ENCODE results near the gene DNAJB11. TPM values are rescaled to one million over a fixed set of nuclear protein-coding genes. Genes with fewer than 3 reads are reported as not detected.
"Not testable (repeated sequence)": the region's sequence is repeated elsewhere in the genome, so short reads cannot be mapped to it uniquely, and the experiment has no call there.

Gene DNAJB11
- total RNA-seq, 1 experiment from 2014 or later = 54.7 TPM

DNA sequence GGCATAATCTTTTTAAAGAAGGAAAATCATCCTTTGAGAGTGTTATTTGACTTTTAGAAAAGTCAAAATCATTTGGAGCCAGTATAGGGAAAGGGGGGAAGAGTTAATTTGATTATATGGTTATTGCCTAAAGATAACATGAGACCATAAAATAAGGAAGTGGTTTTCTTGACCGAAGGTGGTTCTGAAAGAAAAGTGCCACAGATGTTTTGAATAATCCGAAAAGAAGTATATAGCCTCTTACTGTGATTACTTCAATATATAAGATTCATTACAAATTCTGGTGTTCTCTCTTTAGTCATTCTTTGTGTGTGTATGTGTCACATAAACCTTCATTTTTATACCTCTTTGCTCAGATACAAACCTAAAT lies 1.1 kb downstream of the DNAJB11 start:
- Histone ChIP-seq H3K27me3 (ENCODE audit: control insufficient read depth, insufficient read depth, low read length) (no peaks in the 10 kb centered on the region), H3K36me3 (replicated peaks; ENCODE audit: control insufficient read depth, insufficient read depth, low read length) (peaks cover 6% of the 10 kb centered on the region), H3K4me3 (ENCODE audit: insufficient read depth, low read depth, low read length) (no peak overlapping the region)
- DNase-seq = no peak

DNA sequence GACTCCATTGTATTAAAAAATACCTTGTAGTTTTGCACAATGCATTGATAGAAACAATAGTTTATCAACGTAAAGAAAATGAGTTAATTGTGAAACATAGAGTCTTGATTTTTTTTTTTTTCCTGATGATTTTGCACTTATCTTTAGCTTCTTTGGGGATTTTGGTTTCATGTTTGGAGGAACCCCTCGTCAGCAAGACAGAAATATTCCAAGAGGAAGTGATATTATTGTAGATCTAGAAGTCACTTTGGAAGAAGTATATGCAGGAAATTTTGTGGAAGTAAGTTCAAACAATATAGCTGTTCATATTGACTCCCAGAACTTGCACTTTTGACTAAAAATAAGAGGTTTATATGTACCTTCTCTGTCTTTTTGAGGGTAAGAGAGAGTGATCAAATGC lies 7.0 kb downstream of the DNAJB11 start:
- Histone ChIP-seq H3K27me3 (ENCODE audit: control insufficient read depth, insufficient read depth, low read length) (no peaks in the 10 kb centered on the region), H3K36me3 (replicated peaks; ENCODE audit: control insufficient read depth, insufficient read depth, low read length) (peaks cover 15% of the 10 kb centered on the region), H3K4me3 (ENCODE audit: insufficient read depth, low read depth, low read length) (no peak overlapping the region)
- DNase-seq = no peak

DNA sequence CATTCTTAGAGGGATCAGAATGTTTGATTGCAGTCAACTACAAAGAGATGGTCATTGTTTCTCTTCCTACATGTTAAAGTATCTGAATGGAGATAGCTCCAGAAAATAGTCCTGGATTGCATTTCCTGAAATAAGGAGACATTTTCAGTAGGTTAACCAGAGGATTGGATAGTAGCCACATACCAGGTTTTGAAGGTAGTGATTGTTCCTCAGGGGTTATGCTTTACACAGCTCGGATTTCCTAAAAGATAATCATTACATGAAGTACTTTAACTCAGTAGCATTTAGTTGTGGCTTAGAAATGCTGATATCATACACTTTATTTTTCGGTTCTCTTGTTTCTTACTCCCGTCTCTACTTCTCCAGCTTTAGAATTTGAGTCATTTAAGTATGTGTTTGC lies 10.3 kb downstream of the DNAJB11 start:
- Histone ChIP-seq H3K36me3 (replicated peaks; ENCODE audit: control insufficient read depth, insufficient read depth, low read length) (peaks cover 19% of the 10 kb centered on the region), H3K4me3 (ENCODE audit: insufficient read depth, low read depth, low read length) (no peak overlapping the region), H3K27me3 (ENCODE audit: control insufficient read depth, insufficient read depth, low read length) (no peaks in the 10 kb centered on the region)
- DNase-seq = no peak

DNA sequence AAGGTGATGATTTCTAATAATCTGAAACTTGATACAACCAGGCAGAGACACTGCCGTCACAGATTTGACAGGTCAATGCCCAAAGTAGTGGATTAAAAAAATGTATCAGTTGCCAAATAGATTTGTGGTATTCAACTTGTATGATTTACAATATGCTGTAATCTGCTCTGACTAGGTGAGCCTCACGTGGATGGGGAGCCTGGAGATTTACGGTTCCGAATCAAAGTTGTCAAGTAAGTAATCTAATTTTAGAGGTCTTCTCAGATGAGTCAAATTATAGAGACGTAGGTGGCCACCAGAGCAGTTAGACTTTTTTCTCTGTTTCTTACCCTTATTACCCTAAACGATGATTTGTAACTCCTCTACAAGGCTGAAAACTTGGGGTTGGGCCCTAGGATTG lies 12.0 kb downstream of the DNAJB11 start:
- Histone ChIP-seq H3K27me3 (ENCODE audit: control insufficient read depth, insufficient read depth, low read length) (no peaks in the 10 kb centered on the region), H3K36me3 (replicated peaks; ENCODE audit: control insufficient read depth, insufficient read depth, low read length) (peaks cover 15% of the 10 kb centered on the region), H3K4me3 (ENCODE audit: insufficient read depth, low read depth, low read length) (no peak overlapping the region)
- no peak for DNase-seq

- no peak for DNase-seq
- H3K4me3 ChIP-seq (ENCODE audit: insufficient read depth, low read depth, low read length) = no peak overlapping the region
- no peaks in the 10 kb centered on the region for H3K27me3 ChIP-seq (ENCODE audit: control insufficient read depth, insufficient read depth, low read length)
- H3K36me3 ChIP-seq (replicated peaks; ENCODE audit: control insufficient read depth, insufficient read depth, low read length) = peaks cover 13% of the 10 kb centered on the region
Observed at GRCh38 chr3:186583831-186584230, 13.3 kb downstream of the DNAJB11 start.

- not testable (repeated sequence) for H3K4me3 ChIP-seq (ENCODE audit: insufficient read depth, low read depth, low read length); H3K27me3 ChIP-seq (ENCODE audit: control insufficient read depth, insufficient read depth, low read length); H3K36me3 ChIP-seq (replicated peaks; ENCODE audit: control insufficient read depth, insufficient read depth, low read length); DNase-seq
Observed at GRCh38 chr3:186586245-186586644, 15.7 kb downstream of the DNAJB11 start.

DNA sequence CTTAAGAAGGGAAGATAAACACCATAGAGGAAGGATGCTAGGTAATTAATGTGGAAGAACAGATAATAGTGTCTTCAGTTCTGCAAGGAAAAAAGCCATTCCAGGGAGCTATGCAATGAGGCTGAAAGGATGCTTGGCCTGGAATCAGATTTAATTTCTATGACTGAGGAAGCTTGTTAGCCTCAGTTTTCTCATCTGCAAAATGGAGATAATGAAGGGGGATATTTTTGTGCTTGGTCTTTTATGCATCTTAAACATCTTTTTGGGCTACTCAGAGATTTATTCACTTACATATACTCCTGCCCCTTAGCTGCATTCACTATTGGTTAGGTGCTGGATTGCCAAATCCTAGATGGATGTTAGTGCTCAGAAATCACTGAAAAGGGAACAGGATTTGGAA lies 16.7 kb downstream of the DNAJB11 start:
- no peaks in the 10 kb centered on the region for H3K27me3 ChIP-seq (ENCODE audit: control insufficient read depth, insufficient read depth, low read length)
- peaks cover 6% of the 10 kb centered on the region for H3K36me3 ChIP-seq (replicated peaks; ENCODE audit: control insufficient read depth, insufficient read depth, low read length)
- DNase-seq = no peak
- H3K4me3 ChIP-seq (ENCODE audit: insufficient read depth, low read depth, low read length) = no peak overlapping the region

DNA sequence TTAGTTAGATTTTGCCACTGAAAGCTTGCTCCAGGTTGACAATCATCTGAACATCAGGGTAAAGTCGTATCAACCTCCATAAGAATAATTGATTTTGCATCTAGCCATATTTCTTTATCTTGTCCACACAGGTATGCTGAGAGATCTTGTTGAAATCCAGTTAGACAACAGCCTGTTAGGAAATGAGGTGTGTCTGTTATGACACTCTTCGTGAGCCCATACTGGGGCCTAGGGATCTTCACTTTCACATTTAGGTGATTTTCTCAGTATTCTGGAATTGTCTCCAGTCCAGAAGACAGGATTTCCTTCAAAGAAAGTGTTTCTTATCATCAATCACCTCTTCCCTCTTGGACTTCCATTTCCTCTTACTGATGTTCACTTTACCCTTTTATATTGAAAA lies 18.1 kb downstream of the DNAJB11 start:
- DNase-seq = no peak
- H3K4me3 ChIP-seq (ENCODE audit: insufficient read depth, low read depth, low read length) = no peak overlapping the region
- peaks cover 4% of the 10 kb centered on the region for H3K36me3 ChIP-seq (replicated peaks; ENCODE audit: control insufficient read depth, insufficient read depth, low read length)
- H3K27me3 ChIP-seq (ENCODE audit: control insufficient read depth, insufficient read depth, low read length) = no peaks in the 10 kb centered on the region

GRCh38 chr3:186589121-186589520 lies 18.6 kb downstream of the DNAJB11 start:
- no peaks in the 10 kb centered on the region for H3K27me3 ChIP-seq (ENCODE audit: control insufficient read depth, insufficient read depth, low read length)
- H3K36me3 ChIP-seq (replicated peaks; ENCODE audit: control insufficient read depth, insufficient read depth, low read length) = peaks cover 4% of the 10 kb centered on the region
- DNase-seq = no peak
- no peak overlapping the region for H3K4me3 ChIP-seq (ENCODE audit: insufficient read depth, low read depth, low read length)

GRCh38 chr3:186589856-186590579 lies 19.5 kb downstream of the DNAJB11 start:
- Histone ChIP-seq H3K4me3 (ENCODE audit: insufficient read depth, low read depth, low read length) (no peak overlapping the region), H3K36me3 (replicated peaks; ENCODE audit: control insufficient read depth, insufficient read depth, low read length) (no peaks in the 10 kb centered on the region; the same call in 1 of the 2 replicates), H3K27me3 (ENCODE audit: control insufficient read depth, insufficient read depth, low read length) (no peaks in the 10 kb centered on the region)
- no peak for DNase-seq

DNA sequence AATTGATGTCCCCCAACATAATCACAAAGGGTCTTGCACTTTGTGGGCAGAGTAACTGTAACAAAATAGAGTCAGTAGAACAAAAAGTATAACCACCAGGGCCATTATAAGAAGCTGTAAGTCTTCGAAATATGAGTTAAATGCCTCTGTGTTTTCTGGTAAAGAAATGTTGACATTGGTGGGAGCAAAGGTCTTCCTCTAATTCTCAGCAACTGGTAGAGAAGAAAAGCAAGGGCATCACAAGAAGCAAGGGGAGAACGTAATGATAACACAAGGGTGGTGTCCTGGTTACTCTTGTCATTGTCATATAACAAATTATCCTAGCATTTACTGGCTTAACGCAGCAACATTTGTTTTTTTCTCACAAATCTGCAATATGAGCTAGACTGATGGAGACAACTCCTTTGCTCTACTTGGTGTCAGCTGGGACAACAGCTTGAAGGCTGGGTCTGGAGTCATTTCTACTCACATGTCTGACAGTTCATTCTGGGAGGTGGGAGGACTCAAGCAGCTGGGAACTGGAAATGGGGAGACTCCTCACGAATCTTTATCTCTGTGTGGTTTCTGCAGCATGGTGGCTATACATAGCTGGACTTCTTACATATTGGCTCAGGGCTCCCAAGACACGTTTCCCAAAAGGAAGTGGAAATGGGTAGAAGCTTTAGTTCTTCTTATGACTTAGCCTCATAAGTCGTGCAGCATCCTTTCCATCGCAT lies 20.2 kb downstream of the DNAJB11 start:
- DNase-seq = no peak
- Histone ChIP-seq H3K27me3 (ENCODE audit: control insufficient read depth, insufficient read depth, low read length) (no peaks in the 10 kb centered on the region), H3K4me3 (ENCODE audit: insufficient read depth, low read depth, low read length) (no peak overlapping the region), H3K36me3 (replicated peaks; ENCODE audit: control insufficient read depth, insufficient read depth, low read length) (no peaks in the 10 kb centered on the region)

DNA sequence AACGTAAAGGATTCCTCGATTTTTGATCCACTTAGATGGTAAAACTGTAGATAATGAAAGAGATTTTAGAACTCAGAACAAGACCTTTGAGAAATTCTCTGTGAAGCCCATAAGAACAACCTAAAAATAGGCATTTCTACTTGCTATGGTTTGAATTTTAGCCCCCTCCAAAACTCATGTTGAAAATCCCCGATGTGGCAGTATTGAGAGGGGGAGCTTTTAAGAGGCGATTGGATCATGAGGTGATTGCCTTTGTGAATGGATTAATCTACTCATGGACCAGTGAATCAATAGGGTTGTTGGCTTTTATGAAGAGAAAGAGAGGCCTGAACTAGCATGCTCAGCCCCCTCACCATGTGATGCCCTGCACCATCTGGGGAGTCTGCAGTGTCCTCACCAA lies 22.2 kb downstream of the DNAJB11 start:
- DNase-seq = no peak
- Histone ChIP-seq H3K36me3 (replicated peaks; ENCODE audit: control insufficient read depth, insufficient read depth, low read length) (no peaks in the 10 kb centered on the region), H3K27me3 (ENCODE audit: control insufficient read depth, insufficient read depth, low read length) (no peaks in the 10 kb centered on the region), H3K4me3 (ENCODE audit: insufficient read depth, low read depth, low read length) (no peak overlapping the region)

- H3K4me3 ChIP-seq (ENCODE audit: insufficient read depth, low read depth, low read length) = no peak overlapping the region
- no peak for DNase-seq
- H3K27me3 ChIP-seq (ENCODE audit: control insufficient read depth, insufficient read depth, low read length) = no peaks in the 10 kb centered on the region
- no peaks in the 10 kb centered on the region for H3K36me3 ChIP-seq (replicated peaks; ENCODE audit: control insufficient read depth, insufficient read depth, low read length)
Observed at GRCh38 chr3:186593862-186594261, 23.3 kb downstream of the DNAJB11 start.

GRCh38 chr3:186594591-186595113 lies 24.1 kb downstream of the DNAJB11 start:
- DNase-seq = no peak
- Histone ChIP-seq H3K36me3 (replicated peaks; ENCODE audit: control insufficient read depth, insufficient read depth, low read length) (no peaks in the 10 kb centered on the region), H3K27me3 (ENCODE audit: control insufficient read depth, insufficient read depth, low read length) (no peaks in the 10 kb centered on the region), H3K4me3 (ENCODE audit: insufficient read depth, low read depth, low read length) (no peak overlapping the region)

GRCh38 chr3:186596568-186597287 lies 26.2 kb downstream of the DNAJB11 start:
- no peaks in the 10 kb centered on the region for H3K27me3 ChIP-seq (ENCODE audit: control insufficient read depth, insufficient read depth, low read length)
- no peak for DNase-seq

More at GRCh38 chr3:186596568-186597287, 26.2 kb downstream of the DNAJB11 start:
- Histone ChIP-seq H3K4me3 (ENCODE audit: insufficient read depth, low read depth, low read length) (no peak overlapping the region), H3K36me3 (replicated peaks; ENCODE audit: control insufficient read depth, insufficient read depth, low read length) (no peaks in the 10 kb centered on the region)

Data from H7 (cell line).